Activated T-cell treated with anti-CD3 and anti-CD28 coated beads, Interleukin-2, amount 50 U/mL, for 4 hours (primary cell): ENCODE results near the gene ZNF484. TPM values are rescaled to one million over a fixed set of nuclear protein-coding genes. Genes with fewer than 3 reads are reported as not detected.
"Not testable (repeated sequence)": the region's sequence is repeated elsewhere in the genome, so short reads cannot be mapped to it uniquely, and the experiment has no call there.

Experiments used
- ATAC-seq, 2 donors: fragments of 200-7000 bp; cut with Tn5 transposase; one replicate each; pipeline ENCODE4 v1.10.0; 2021
- DNase-seq: peaks from one replicate; pipeline ENCODE4 v3.0.0-alpha.2; 2020
- H3K27me3 Mint-ChIP-seq: one replicate; pipeline ENCODE4 v1.8.0; 2021; ENCODE audit warnings: low read depth, mixed read lengths
- H3K36me3 Mint-ChIP-seq: one replicate; pipeline ENCODE4 v1.8.0; 2022; ENCODE audit warnings: mixed read lengths; ENCODE audit not compliant: insufficient read depth
- H3K4me1 Mint-ChIP-seq: one replicate; pipeline ENCODE4 v1.8.0; 2021; ENCODE audit warnings: low read depth, mixed read lengths
- H3K4me3 Mint-ChIP-seq: one replicate; pipeline ENCODE4 v1.8.0; 2021; ENCODE audit warnings: mild to moderate bottlenecking, moderate library complexity, mixed read lengths
- H3K9me3 Mint-ChIP-seq: one replicate; pipeline ENCODE4 v1.8.0; 2021; ENCODE audit warnings: mixed read lengths
- total RNA-seq, 3 donors: library from RNA; stranded (reverse); gene quantifications; one replicate each; pipeline ENCODE4 v1.2.1, GENCODE V29; 2021

The ZNF484 gene
- total RNA-seq = 1 to 10 TPM; 4.1 to 4.8 (median 4.6) TPM

DNA sequence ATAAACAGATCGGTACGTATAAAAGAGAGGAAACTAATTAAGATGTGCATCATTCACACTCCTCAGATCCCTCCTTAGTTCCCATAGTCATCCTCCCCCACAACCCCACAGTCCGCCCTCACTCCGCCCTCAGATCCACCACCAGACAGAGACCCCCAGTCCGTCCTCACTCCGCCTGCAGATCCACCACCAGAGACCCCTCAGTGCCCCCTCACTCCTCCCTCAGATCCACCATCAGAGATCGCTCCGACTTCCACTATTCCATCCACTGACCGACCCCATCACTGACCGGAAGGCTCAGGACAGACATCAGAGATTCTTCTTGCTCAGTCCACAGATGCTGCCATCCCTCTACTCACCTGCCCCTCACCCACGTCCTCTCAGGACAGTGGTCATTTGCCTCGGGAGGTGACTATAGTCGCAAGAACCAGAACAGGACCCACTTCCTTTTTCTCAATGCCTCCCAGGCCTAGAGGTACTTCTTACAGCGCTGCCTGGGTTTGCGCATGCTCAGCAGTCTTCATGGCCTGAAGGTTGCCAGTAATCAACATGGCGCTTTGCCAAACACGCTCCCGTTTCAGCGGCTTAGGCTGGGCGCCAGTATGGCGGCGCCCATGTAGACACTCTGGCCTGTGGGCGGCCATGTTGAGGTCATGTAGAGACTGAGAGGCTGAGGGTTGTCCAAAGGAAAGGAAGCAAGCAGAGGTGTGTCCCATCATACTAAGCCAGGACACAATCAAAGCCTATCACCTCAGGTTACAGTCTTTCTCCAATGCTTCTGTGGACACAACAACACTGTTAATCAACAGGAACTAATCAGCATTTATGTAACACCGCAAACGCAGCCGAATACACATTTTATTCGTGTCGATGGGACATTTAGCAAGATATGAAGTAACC, at the start of gene ZNF484:
TSS of gene ZNF484 (minus strand) at position 508 of the 900 bp plus-strand sequence. CDS start 3,009 bp downstream, outside the sequence.
- H3K4me1 Mint-ChIP-seq = peaks cover 49% of the 10 kb centered on the region
- H3K36me3 Mint-ChIP-seq = peaks cover 13% of the 10 kb centered on the region
- H3K4me3 Mint-ChIP-seq = peak within 1 kb of the TSS; percentile 100
- DNase-seq = peak; percentile 97
- peak; percentile 98 to 99 for ATAC-seq
- no peaks in the 10 kb centered on the region for H3K27me3 Mint-ChIP-seq
- H3K9me3 Mint-ChIP-seq = no peaks in the 10 kb centered on the region

DNA sequence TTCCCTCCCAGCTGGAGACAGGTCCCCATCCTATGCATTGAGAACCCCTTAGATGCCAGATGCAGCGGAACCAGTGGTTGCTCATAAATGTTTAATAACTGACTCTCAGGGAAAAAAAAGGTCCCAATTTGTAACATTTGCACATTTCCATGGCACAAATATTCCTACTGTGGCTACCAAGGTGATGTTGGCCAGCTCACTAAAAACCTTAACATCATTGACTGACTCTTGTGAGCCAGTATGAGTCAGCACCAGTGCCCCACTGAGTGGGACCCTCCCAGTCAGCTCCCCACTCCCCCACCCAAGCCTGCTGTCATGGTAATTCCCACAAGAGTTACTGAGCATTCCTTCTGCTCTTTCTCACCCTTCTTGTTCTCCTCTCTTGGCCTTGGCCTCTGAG, 42.6 kb upstream of the ZNF484 start:
- Mint-ChIP-seq H3K4me1 (peaks cover 10% of the 10 kb centered on the region), H3K9me3 (no peaks in the 10 kb centered on the region), H3K36me3 (no peaks in the 10 kb centered on the region), H3K4me3 (no peak overlapping the region), H3K27me3 (no peaks in the 10 kb centered on the region)
- DNase-seq (no peak), ATAC-seq (no peak)

DNA sequence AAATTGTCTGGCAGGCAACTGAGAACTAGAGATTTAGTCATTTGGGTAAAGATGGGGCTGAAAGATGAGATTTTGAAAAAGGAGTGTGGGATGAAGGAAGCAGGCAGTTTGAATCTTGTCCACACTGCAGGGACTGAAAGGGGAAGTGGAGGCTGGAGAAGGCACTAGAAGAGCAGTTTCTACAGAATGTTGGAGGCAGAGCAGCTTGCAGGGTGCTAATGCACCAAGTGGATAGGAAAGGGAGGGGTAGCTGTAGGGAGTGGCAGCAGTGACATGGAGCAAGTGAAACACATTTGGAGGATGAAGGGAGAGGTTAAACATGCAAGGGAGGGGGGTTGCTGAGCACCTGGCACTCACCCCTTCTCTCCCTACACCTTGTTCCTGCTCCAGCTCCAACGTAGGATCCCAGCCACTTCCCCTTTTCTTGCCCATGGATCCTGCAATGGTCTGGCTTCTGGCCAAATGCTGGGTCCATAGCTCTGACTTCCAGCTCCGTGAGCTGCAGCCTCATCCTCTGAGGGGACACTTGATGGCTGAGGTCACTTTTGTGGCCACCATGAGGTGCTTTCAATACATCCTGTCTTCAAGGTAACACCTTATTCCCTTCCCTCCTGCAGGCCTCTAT, 39.5 kb upstream of the ZNF484 start:
- Mint-ChIP-seq H3K9me3 (no peaks in the 10 kb centered on the region), H3K4me1 (peaks cover 10% of the 10 kb centered on the region), H3K36me3 (no peaks in the 10 kb centered on the region), H3K4me3 (no peak overlapping the region), H3K27me3 (peaks cover 1% of the 10 kb centered on the region)
- no peak for ATAC-seq
- no peak for DNase-seq

DNA sequence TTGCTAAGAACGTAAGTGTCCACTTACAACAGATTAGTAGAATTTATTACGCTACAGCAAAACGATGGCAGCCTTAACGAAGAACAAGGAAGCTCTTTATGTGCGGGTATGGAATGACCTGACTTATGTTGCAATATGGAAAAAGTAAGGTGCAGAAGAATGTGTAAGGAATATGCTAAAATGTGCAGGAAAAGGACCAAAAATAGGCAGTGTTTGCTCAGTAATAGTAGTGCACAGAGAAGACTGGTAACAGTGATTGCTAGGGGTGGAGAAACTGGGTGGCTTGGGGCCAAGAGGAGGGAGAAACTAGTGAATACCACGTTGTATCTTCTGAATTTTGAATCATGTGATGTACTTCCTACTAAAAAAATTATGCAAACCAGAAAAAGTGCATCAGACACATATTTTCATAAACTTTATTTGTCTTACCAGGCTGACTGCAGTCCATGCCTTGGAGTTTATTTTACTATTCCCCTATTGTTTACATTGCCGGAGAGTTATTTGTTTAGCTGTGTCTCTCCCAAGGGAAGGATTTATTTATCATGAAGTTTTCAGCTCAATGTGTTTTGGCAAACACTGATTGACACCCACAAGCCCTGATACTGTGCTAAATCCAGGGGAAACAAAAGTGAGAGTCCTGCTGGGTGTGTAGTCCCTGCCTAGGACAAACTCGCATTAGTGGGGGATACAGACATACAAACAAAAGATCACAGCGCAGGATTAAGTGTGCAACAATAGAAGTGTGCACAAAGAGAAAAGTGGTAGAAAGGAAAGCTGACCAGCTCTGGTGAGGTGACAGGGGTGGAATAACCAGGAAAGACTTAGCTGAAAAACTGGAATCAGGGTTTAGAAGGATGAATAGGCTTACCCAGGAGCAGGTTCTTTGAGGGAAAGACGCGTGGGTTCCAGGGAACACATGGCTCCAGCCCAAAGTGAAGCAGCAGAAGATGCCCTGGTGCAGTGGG, 34.0 kb upstream of the ZNF484 start:
- ATAC-seq = no peak
- Mint-ChIP-seq H3K4me3 (no peak overlapping the region), H3K4me1 (peaks cover under 1% of the 10 kb centered on the region), H3K27me3 (peaks cover 9% of the 10 kb centered on the region), H3K36me3 (no peaks in the 10 kb centered on the region), H3K9me3 (no peaks in the 10 kb centered on the region)
- DNase-seq = no peak

GRCh38 chr9:92905137-92905536, 27.3 kb upstream of the ZNF484 start:
- not testable (repeated sequence) for H3K27me3 Mint-ChIP-seq, H3K36me3 Mint-ChIP-seq, H3K9me3 Mint-ChIP-seq, ATAC-seq, DNase-seq, H3K4me3 Mint-ChIP-seq, H3K4me1 Mint-ChIP-seq

DNA sequence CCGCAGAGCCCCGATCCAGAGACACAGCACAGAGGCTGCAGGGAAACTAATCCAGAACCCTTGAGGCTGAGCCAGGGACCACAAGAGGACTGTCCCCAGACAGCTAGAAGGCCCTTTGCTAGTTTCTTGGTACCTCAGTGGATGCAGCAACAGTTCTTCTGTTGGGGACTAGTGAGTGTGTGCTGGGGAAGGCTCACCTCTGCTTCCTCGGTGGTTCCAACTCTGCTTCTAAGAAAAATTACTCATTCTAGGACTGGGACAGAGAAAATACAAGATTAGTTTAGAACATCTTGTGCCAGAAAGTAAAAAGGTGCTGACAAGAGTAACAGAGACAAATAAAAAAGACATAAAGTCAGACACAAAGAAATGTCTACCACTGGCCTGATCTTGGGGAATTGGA, 19.5 kb upstream of the ZNF484 start:
- Mint-ChIP-seq H3K27me3 (no peaks in the 10 kb centered on the region), H3K4me3 (no peak overlapping the region), H3K9me3 (no peaks in the 10 kb centered on the region), H3K36me3 (no peaks in the 10 kb centered on the region), H3K4me1 (no peaks in the 10 kb centered on the region)
- no peak for DNase-seq
- ATAC-seq = no peak

- DNase-seq (no peak), ATAC-seq (no peak)
- no peak overlapping the region for H3K4me3 Mint-ChIP-seq
- no peaks in the 10 kb centered on the region for H3K9me3 Mint-ChIP-seq
- H3K36me3 Mint-ChIP-seq = no peaks in the 10 kb centered on the region
- H3K4me1 Mint-ChIP-seq = no peaks in the 10 kb centered on the region
- H3K27me3 Mint-ChIP-seq = no peaks in the 10 kb centered on the region
These were observed 18.1 kb upstream of the ZNF484 start for GRCh38 chr9:92895812-92896436.

DNA sequence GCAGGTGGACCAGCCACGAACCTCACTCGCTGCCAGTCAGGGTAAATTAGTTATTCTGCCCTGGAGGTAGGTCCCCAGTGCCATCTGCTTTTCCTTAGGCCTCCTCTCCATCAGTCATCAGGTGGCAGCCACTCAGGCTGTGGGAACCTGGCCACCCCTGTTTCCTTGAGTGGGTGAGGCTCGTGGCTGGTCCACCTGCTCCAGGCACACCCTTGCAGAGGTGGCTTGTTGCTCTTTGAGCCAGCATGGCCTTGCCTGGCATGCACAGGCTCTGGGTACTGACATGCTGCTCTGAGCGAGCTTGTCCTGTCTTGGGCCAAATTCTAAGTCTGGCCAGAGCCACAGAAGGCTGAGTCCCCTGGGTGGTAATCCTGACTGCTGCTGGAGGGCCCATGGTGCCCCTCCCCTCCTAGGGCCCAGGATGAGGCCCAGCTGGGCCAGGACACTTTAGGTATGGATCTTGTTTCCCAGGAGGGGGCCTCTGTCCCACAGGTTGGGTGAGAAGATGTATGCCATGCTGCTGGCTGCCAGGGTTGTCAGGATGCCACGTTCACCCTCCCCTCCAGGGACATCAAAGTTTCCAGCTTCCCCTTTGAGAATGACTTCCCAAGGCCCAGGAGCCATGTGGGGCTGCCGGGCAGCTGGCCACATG, 17.0 kb upstream of the ZNF484 start:
- DNase-seq (no peak), ATAC-seq (no peak)
- Mint-ChIP-seq H3K27me3 (no peaks in the 10 kb centered on the region), H3K4me3 (no peak overlapping the region), H3K4me1 (peaks cover 2% of the 10 kb centered on the region), H3K36me3 (no peaks in the 10 kb centered on the region), H3K9me3 (no peaks in the 10 kb centered on the region)

DNA sequence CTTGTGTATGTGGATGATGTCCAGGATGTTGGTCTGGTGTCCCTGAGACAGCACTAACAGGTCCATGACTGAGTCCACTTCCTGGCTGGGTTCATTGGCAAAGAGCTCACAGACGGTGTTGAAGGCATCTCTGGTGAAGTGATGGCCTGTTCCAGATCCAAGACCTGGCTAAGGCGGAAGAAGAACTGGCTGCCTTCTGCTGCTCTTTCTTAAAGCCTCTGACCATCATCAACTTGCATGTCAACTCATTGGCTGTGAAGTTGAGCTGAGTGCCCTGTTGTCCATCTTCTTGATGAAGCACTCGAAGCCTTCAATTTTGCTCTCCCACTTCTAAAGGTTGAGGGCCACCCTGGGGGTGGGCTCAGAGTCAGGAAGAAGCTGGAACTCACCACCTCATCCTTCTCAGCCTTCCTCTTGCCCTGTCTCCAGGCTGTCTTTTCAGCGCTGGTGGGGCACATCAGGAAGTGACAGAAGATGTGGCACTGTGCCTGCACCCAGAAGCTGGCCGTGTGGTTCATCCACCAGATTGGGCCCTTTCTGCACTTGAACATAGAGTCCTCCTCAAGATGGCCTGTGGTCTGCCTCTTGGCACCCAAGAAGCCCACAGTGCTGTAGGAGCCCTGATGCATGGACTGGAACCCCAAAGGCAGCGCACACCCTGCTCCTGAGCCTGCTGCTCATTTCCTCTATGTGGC, 16.2 kb upstream of the ZNF484 start:
- not testable (repeated sequence) for H3K36me3 Mint-ChIP-seq, H3K27me3 Mint-ChIP-seq, H3K9me3 Mint-ChIP-seq, ATAC-seq, H3K4me1 Mint-ChIP-seq, DNase-seq, H3K4me3 Mint-ChIP-seq

- not testable (repeated sequence) for H3K36me3 Mint-ChIP-seq, ATAC-seq
These were observed 14.4 kb upstream of the ZNF484 start for GRCh38 chr9:92892276-92892675.

DNA sequence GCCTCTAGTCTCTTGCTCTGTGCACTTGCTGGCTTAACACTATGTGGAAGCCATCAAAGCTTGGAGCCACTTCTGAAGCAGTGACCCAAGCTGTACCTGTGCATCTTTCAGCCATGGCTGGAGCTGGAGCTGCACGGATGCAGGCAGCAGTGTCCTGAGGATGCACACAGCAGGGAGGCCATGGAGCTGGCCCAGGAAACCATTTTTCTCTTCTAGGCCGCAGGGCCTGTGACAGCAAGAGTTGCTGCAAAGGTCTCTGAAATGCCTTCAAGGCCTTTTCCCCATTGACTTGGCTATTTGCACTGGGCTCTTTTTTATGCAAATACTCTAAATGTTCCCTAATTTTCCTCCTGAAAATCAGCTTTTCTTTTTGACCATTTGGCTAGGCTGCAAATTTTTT, 12.9 kb upstream of the ZNF484 start:
- no peak for ATAC-seq

More at GRCh38 chr9:92892276-92892675, 14.4 kb upstream of the ZNF484 start:
- DNase-seq, H3K4me3 Mint-ChIP-seq, H3K27me3 Mint-ChIP-seq, H3K9me3 Mint-ChIP-seq: not testable (repeated sequence)
- peaks cover 22% of the 10 kb centered on the region for H3K4me1 Mint-ChIP-seq

GRCh38 chr9:92887880-92888338, 10.1 kb upstream of the ZNF484 start:
- Mint-ChIP-seq H3K36me3 (no peaks in the 10 kb centered on the region), H3K4me3 (no peak overlapping the region), H3K4me1 (peaks cover 45% of the 10 kb centered on the region), H3K9me3 (no peaks in the 10 kb centered on the region), H3K27me3 (no peaks in the 10 kb centered on the region)
- ATAC-seq (peak; percentile 43 to 54), DNase-seq (no peak)

More for the DNA sequence above, 12.9 kb upstream of the ZNF484 start:
- no peaks in the 10 kb centered on the region for H3K36me3 Mint-ChIP-seq
- H3K27me3 Mint-ChIP-seq = no peaks in the 10 kb centered on the region
- H3K4me3 Mint-ChIP-seq = no peak overlapping the region
- no peak for DNase-seq
- no peaks in the 10 kb centered on the region for H3K9me3 Mint-ChIP-seq
- H3K4me1 Mint-ChIP-seq = peaks cover 37% of the 10 kb centered on the region
